ENCODE data around the gene OPCML. TPM values are rescaled to one million over a fixed set of nuclear protein-coding genes. Genes with fewer than 3 reads are reported as not detected.

Gene OPCML
- total RNA-seq, 1 experiment from 2014 or later: 0.94 TPM

GRCh38 chr11:132802947-132803346 lies 729.4 kb downstream of the OPCML start:
- H2BK5ac ChIP-seq (ENCODE audit: insufficient read length, low read length): no peak overlapping the region
- no peak overlapping the region for H2BK120ac ChIP-seq (ENCODE audit: low read depth, low read length, poor library complexity, severe bottlenecking)
- H3K9me3 ChIP-seq (ENCODE audit: control insufficient read depth, low read depth, low read length): no peaks in the 10 kb centered on the region
- H3K4me3 Mint-ChIP-seq: no peak overlapping the region
- H3K9ac ChIP-seq (ENCODE audit: extremely low read depth, insufficient read length, low read length): no peak overlapping the region
- no peak overlapping the region for H4K8ac ChIP-seq (replicated peaks; ENCODE audit: insufficient read length, low read depth, low read length)
- H3K9me3 Mint-ChIP-seq: peaks cover 6 to 7% of the 10 kb centered on the region in 2 experiments; a peak in 4 of 5 replicates
- no peaks in the 10 kb centered on the region for H3K27me3 Mint-ChIP-seq (ENCODE audit: low read depth)
- H3K27me3 ChIP-seq (ENCODE audit: insufficient read depth, low read length): no peaks in the 10 kb centered on the region
- H3K14ac ChIP-seq (ENCODE audit: insufficient read depth, low read length): no peak overlapping the region
- H2AK5ac ChIP-seq (ENCODE audit: insufficient read length, low read length): no peak overlapping the region
- no peak overlapping the region for H3K4ac ChIP-seq (ENCODE audit: low read depth, low read length)
- no peak overlapping the region for H3K27ac ChIP-seq (ENCODE audit: insufficient read length, low read depth, low read length)
- no peak overlapping the region for H3K23ac ChIP-seq (ENCODE audit: insufficient read length, low read depth, low read length)
- H3K79me2 ChIP-seq (ENCODE audit: insufficient read depth, low read length): no peaks in the 10 kb centered on the region
- H2BK15ac ChIP-seq (ENCODE audit: low read depth, low read length): no peak overlapping the region
- H2BK12ac ChIP-seq (ENCODE audit: insufficient read length, low read depth, low read length): no peak overlapping the region
- H3K79me1 ChIP-seq (ENCODE audit: insufficient read depth, low read depth, low read length, poor library complexity, severe bottlenecking): no peaks in the 10 kb centered on the region
- no peak for DNase-seq
- no peaks in the 10 kb centered on the region for H3K23me2 ChIP-seq (ENCODE audit: insufficient read length, low read depth, low read length, poor library complexity, severe bottlenecking)
- H3K4me1 ChIP-seq (ENCODE audit: insufficient read depth, low read length): no peaks in the 10 kb centered on the region; the same call in 1 of the 2 replicates
- no peak overlapping the region for H2AFZ ChIP-seq (ENCODE audit: low read length)
- WGBS (ENCODE audit: extremely low coverage, insufficient read length, low lambda C conversion rate): no CpG with 5 or more reads among the region's 4 CpGs
- no peak overlapping the region for H3K27ac Mint-ChIP-seq
- no peak overlapping the region for H4K91ac ChIP-seq (ENCODE audit: insufficient read length, low read depth, low read length)
- no peak overlapping the region for H3K4me2 ChIP-seq (ENCODE audit: insufficient read depth, insufficient read length, low read length)
- no peak overlapping the region for H3K18ac ChIP-seq (ENCODE audit: insufficient read length, low read depth, low read length)
- TF ChIP-seq CTCF (conservative IDR thresholded peaks at IDR 0.05): no peak
- no peak overlapping the region for H3K56ac ChIP-seq (ENCODE audit: insufficient read length, low read depth, low read length)
- H2BK20ac ChIP-seq (ENCODE audit: low read depth, low read length, poor library complexity, severe bottlenecking): no peak overlapping the region
- H4K20me1 ChIP-seq (ENCODE audit: control insufficient read depth, insufficient read depth, insufficient read length): no peaks in the 10 kb centered on the region
- peaks cover 0 to 14% (median 0%) of the 10 kb centered on the region in 3 experiments; a peak in 3 of 7 replicates for H3K36me3 Mint-ChIP-seq (ENCODE audit: insufficient read depth in 1 of 3, low read depth in 3 of 3)
- no peak overlapping the region for H4K5ac ChIP-seq (ENCODE audit: insufficient read length, low read depth, low read length)
- H3T11ph ChIP-seq (ENCODE audit: low read length): no peak overlapping the region
- peaks cover 7% of the 10 kb centered on the region in 2 experiments for H3K4me1 Mint-ChIP-seq

All from H9 (cell line).